SU-DHL-6 (cell line): ENCODE data around the gene THBS3.

Experiments used
- EZH2phosphoT487 ChIP-seq: fragments of 200-600 bp; sonication (generic), shearing (Covaris generic); conservative IDR thresholded peaks from 2 replicates; pipeline ENCODE4 v1.6.1; 2018; ENCODE audit warnings: mild to moderate bottlenecking, antibody characterized with exemption, low read length, moderate library complexity, mixed read lengths
- TF ChIP-seq, protein P1 (sequence below): fragments of 200-600 bp; sonication (generic); IDR thresholded peaks from one replicate; pipeline ENCODE4 v1.5.1; 2017; ENCODE audit warnings: antibody characterized with exemption, mild to moderate bottlenecking, low read length, moderate library complexity; ENCODE audit not compliant: insufficient read depth, poor library complexity, severe bottlenecking

DNA sequence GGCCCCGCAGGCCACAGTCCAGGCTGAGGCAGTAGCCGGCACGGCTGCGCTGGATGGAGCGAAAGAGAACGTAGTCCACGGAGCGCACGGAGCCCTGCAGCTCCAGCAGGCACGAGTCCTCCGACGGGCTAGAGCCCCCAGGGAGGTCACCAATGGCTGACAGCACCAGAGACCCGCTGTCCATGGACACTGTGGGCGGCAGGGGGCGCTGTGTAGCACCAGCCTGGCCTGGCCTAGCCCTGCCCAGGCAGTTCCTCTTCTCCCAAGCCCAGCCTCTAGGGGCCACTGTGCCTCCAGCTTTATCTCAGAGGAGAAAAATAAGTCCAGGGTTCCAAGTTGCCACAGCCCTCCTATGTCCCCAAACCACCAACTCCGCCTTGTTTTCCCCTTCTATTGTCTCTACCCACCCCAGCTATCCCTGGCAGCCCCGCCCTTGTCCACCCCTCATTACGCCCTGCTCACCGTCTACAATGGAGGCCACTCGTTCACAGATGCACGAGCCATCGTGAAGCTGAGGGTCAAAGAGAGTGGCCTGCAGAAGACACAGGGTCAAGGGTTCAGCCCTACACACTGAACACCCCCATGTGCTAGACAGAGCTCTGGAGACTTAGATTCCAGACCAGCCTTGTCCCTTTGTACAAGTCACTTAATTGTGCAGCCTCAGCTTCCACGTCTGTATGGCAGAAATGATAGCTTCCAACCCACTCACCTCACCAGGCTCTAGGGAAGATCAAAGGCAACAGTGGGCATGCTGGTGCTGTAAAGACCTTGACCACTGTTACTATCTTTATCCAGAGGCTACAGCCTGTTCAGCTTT, 43.1 kb upstream of the THBS3 start:
- TF ChIP-seq, protein P1, sequence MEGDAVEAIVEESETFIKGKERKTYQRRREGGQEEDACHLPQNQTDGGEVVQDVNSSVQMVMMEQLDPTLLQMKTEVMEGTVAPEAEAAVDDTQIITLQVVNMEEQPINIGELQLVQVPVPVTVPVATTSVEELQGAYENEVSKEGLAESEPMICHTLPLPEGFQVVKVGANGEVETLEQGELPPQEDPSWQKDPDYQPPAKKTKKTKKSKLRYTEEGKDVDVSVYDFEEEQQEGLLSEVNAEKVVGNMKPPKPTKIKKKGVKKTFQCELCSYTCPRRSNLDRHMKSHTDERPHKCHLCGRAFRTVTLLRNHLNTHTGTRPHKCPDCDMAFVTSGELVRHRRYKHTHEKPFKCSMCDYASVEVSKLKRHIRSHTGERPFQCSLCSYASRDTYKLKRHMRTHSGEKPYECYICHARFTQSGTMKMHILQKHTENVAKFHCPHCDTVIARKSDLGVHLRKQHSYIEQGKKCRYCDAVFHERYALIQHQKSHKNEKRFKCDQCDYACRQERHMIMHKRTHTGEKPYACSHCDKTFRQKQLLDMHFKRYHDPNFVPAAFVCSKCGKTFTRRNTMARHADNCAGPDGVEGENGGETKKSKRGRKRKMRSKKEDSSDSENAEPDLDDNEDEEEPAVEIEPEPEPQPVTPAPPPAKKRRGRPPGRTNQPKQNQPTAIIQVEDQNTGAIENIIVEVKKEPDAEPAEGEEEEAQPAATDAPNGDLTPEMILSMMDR = peak; percentile 99
- no peak for TF ChIP-seq EZH2phosphoT487
